Smooth muscle cell (in vitro differentiated cells): ENCODE measurements around the gene CATSPER3. TPM values are rescaled to one million over a fixed set of nuclear protein-coding genes. Genes with fewer than 3 reads are reported as not detected.

Experiments used
- DNase-seq: peaks from one replicate; lab custom pipeline; 2025; ENCODE audit not compliant: unreplicated experiment; lab: John Stamatoyannopoulos, UW
- H2AFZ ChIP-seq: fragments of 200-600 bp; sonication (generic); 2 replicates; pipeline ENCODE4 v1.6.0; 2016; ENCODE audit warnings: antibody characterized with exemption, low read depth, mild to moderate bottlenecking
- H3F3A ChIP-seq: fragments of 200-600 bp; sonication (generic); 2 replicates; pipeline ENCODE4 v1.6.0; 2017; ENCODE audit warnings: antibody characterized with exemption, low read depth
- H3K27ac ChIP-seq: fragments of 200-600 bp; sonication (generic); 2 replicates; pipeline ENCODE4 v1.5.1; 2016; ENCODE audit warnings: low read depth, mild to moderate bottlenecking
- H3K27me3 ChIP-seq: fragments of 200-600 bp; sonication (generic); 2 replicates; pipeline ENCODE4 v1.6.1; 2016; ENCODE audit warnings: low read depth, mild to moderate bottlenecking
- H3K36me3 ChIP-seq: fragments of 200-600 bp; sonication (generic); 2 replicates; pipeline ENCODE4 v1.5.1; 2016; ENCODE audit warnings: low read depth
- H3K4me1 ChIP-seq: fragments of 200-600 bp; sonication (generic); 2 replicates; pipeline ENCODE4 v1.5.1; 2016; ENCODE audit warnings: low read depth
- H3K4me2 ChIP-seq: fragments of 200-600 bp; sonication (generic); 2 replicates; pipeline ENCODE4 v1.6.0; 2016; ENCODE audit warnings: mild to moderate bottlenecking
- H3K4me3 ChIP-seq: fragments of 200-600 bp; sonication (generic); 2 replicates; pipeline ENCODE4 v1.5.1; 2016; ENCODE audit warnings: mild to moderate bottlenecking
- H3K79me2 ChIP-seq: fragments of 200-600 bp; sonication (generic); 2 replicates; pipeline ENCODE4 v1.6.0; 2016; ENCODE audit warnings: low read depth, mild to moderate bottlenecking
- H3K9ac ChIP-seq: fragments of 200-600 bp; sonication (generic); 2 replicates; pipeline ENCODE4 v1.6.0; 2016; ENCODE audit warnings: low read depth
- H3K9me3 ChIP-seq: fragments of 200-600 bp; sonication (generic); replicated peaks from 2 replicates; pipeline ENCODE4 v1.5.1; 2016; ENCODE audit warnings: low read depth
- H4K20me1 ChIP-seq: fragments of 200-600 bp; sonication (generic); 2 replicates; pipeline ENCODE4 v1.6.0; 2016; ENCODE audit warnings: low read depth
- CTCF ChIP-seq: fragments of 200-600 bp; sonication (generic); IDR thresholded peaks from 2 replicates; pipeline ENCODE4 v1.5.1; 2017; ENCODE audit warnings: borderline replicate concordance, mild to moderate bottlenecking, antibody characterized with exemption; ENCODE audit not compliant: insufficient read depth, poor library complexity, severe bottlenecking
- WGBS: methylation state at CpG from one replicate; pipeline ENCODE4 v1.1.7; 2016; ENCODE audit warnings: low lambda C conversion rate; 5-methylcytosine and 5-hydroxymethylcytosine counted together
- polyA plus RNA-seq: library from polyadenylated mRNA; unstranded; fragments of >200 nt; fragmentation: Nextera tagmentation; extraction: Ambion mirVana; gene quantifications from 2 replicates; pipeline ENCODE4 v1.2.1, GENCODE V29; 2016
- total RNA-seq: library from RNA; depleted of rRNA; stranded (reverse); fragments of >200 nt; gene quantifications from 2 replicates; pipeline ENCODE4 v1.2.3, GENCODE V29; 2014

The CATSPER3 gene
- total and polyA plus RNA-seq, 2 experiments from 2014 or later = not detected

DNA sequence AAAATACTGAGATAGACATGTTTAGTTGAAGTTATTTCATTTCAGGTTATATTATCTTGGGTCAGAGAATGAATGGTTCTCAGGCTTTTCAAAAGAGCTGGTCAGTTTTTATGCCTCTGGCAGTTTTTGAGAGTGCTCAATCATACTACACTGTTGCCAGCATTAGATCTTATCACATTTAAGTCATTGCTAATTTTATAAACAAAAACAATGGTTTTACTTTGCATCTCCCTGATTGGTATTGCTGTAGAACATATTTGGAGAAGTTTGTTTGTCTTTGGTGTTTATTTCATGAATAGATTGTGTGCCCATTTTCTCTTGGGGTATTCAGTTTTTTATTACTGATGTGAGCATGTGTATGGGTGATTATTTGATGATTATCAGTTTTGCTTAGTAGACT, 1.5 kb downstream of the CATSPER3 start:
- Histone ChIP-seq H2AFZ (no peak overlapping the region), H3K27ac (no peak overlapping the region), H3K4me2 (no peak overlapping the region), H3K4me3 (no peak overlapping the region), H4K20me1 (no peaks in the 10 kb centered on the region), H3K36me3 (no peaks in the 10 kb centered on the region), H3K27me3 (no peaks in the 10 kb centered on the region), H3F3A (no peaks in the 10 kb centered on the region), H3K4me1 (no peaks in the 10 kb centered on the region), H3K9ac (no peak overlapping the region), H3K79me2 (no peaks in the 10 kb centered on the region), H3K9me3 (no peaks in the 10 kb centered on the region)
- TF ChIP-seq CTCF = no peak
- DNase-seq = no peak

DNA sequence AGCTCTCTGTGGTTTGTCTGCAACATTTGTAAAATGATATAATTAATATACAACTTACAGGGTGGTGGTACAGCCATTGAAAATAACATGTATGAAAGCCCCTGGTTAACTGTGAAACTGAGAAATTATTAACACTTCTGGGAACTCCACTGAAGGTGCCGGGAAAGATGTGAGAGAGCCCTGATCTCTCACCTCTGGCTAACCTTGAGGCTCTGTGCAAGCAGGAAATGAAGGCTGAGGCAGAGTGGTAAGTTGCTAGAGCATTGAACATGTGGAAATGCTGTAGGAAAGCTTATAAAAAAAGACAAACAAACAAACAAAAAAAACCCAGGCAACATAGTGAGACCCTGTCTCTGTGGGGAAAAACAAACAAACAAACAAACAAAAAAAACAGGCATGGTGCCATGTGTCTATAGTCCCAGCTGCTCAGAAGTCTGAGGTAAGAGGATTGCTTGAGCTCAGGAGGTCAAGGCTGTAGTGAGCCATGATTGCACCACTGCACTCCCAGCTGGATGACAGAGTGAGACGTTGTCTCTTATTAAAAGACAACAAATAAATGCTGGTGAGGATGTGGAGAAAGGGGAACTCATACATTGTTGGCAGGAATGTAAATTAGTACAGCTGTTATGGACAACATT, 7.5 kb downstream of the CATSPER3 start:
- Histone ChIP-seq H3K36me3 (no peaks in the 10 kb centered on the region), H4K20me1 (no peaks in the 10 kb centered on the region), H3K4me1 (no peaks in the 10 kb centered on the region), H3K9ac (no peak overlapping the region), H3K9me3 (no peaks in the 10 kb centered on the region), H3K27me3 (no peaks in the 10 kb centered on the region), H3K79me2 (no peaks in the 10 kb centered on the region), H3K4me3 (no peak overlapping the region), H3K27ac (no peak overlapping the region), H2AFZ (no peak overlapping the region), H3F3A (no peaks in the 10 kb centered on the region), H3K4me2 (no peak overlapping the region)
- TF ChIP-seq CTCF = no peak
- 89% methylated on average over 2 of the region's 2 CpGs for WGBS
- DNase-seq = no peak

GRCh38 chr5:134975843-134976242, 8.1 kb downstream of the CATSPER3 start:
- H3K4me2 ChIP-seq = no peak overlapping the region
- H3K79me2 ChIP-seq = no peaks in the 10 kb centered on the region
- no peaks in the 10 kb centered on the region for H4K20me1 ChIP-seq
- H3F3A ChIP-seq = no peaks in the 10 kb centered on the region
- no peaks in the 10 kb centered on the region for H3K4me1 ChIP-seq
- no peaks in the 10 kb centered on the region for H3K27me3 ChIP-seq
- H3K9ac ChIP-seq = no peak overlapping the region
- no peak overlapping the region for H3K4me3 ChIP-seq
- H2AFZ ChIP-seq = no peak overlapping the region
- no peak overlapping the region for H3K27ac ChIP-seq
- H3K36me3 ChIP-seq = no peaks in the 10 kb centered on the region
- no peak for DNase-seq
- H3K9me3 ChIP-seq = no peaks in the 10 kb centered on the region
- no peak for TF ChIP-seq CTCF

- Histone ChIP-seq H3K9me3 (peaks cover 7% of the 10 kb centered on the region), H3K4me3 (no peak overlapping the region), H3K79me2 (no peaks in the 10 kb centered on the region), H3K27me3 (no peaks in the 10 kb centered on the region), H2AFZ (no peak overlapping the region), H3K9ac (no peak overlapping the region), H3K27ac (no peak overlapping the region), H3K4me2 (no peak overlapping the region), H3K36me3 (peaks cover 4% of the 10 kb centered on the region), H3K4me1 (no peaks in the 10 kb centered on the region), H4K20me1 (no peaks in the 10 kb centered on the region), H3F3A (no peaks in the 10 kb centered on the region)
- DNase-seq = no peak
- WGBS = 90% methylated on average over 1 of the region's 1 CpG
- TF ChIP-seq CTCF = no peak
Measured at GRCh38 chr5:134976841-134977240, 9.1 kb downstream of the CATSPER3 start.
